ENCODE results near the gene OPN3. TPM values are rescaled to one million over a fixed set of nuclear protein-coding genes. Genes with fewer than 3 reads are reported as not detected.

Gene OPN3
- total and polyA plus RNA-seq, 2 of the 4 experiments (the other 2 are of a cell fraction), result 16.4 to 21.9 TPM

- POLR2A ChIA-PET (ENCODE audit: unreplicated experiment), result no interaction called here
- Histone ChIP-seq H2AK9ac (replicated peaks; ENCODE audit: low read depth, low read length, poor library complexity) (no peak overlapping the region), H3K4me2 (ENCODE audit: low read depth, low read length) (no peak overlapping the region), H3K79me1 (ENCODE audit: low read depth in 1 of 2, low read length in 2 of 2) (no peaks in the 10 kb centered on the region), H3K56ac (ENCODE audit: extremely low read depth, insufficient read depth, low read length) (no peak overlapping the region), H2AFZ (replicated peaks; ENCODE audit: low read length, poor library complexity) (no peak overlapping the region), H4K91ac (ENCODE audit: insufficient read depth, low read depth, low read length) (no peak overlapping the region), H3K9me3 (ENCODE audit: control insufficient read depth, insufficient read depth, low read length) (no peaks in the 10 kb centered on the region), H2AK5ac (ENCODE audit: low read depth, low read length) (peak overlapping the region; percentile 1; the same call in 1 of the 2 replicates), H2BK15ac (ENCODE audit: low read depth, low read length) (no peak overlapping the region), H3K27ac (ENCODE audit: insufficient read depth, low read length) (no peak overlapping the region), H2BK20ac (ENCODE audit: low read depth, low read length) (no peak overlapping the region), H3K36me3 (ENCODE audit: control insufficient read depth, insufficient read depth, low read length) (peaks cover 3% of the 10 kb centered on the region), H2BK120ac (ENCODE audit: low read depth, low read length) (no peak overlapping the region), H3K4ac (ENCODE audit: low read depth, low read length) (no peak overlapping the region), H3K4me3 (ENCODE audit: insufficient read depth, low read depth, low read length) (no peak overlapping the region), H3K27me3 (ENCODE audit: control insufficient read depth, insufficient read depth, low read length) (no peaks in the 10 kb centered on the region), H4K8ac (ENCODE audit: low read depth in 2 of 2, low read length in 2 of 2) (no peak overlapping the region), H3K14ac (replicated peaks; ENCODE audit: low read depth, low read length) (no peak overlapping the region), H2BK5ac (ENCODE audit: low read depth, low read length, poor library complexity, severe bottlenecking) (peak overlapping the region; percentile 28), H3K23ac (ENCODE audit: low read depth, low read length) (no peak overlapping the region), H3K9me1 (ENCODE audit: insufficient read depth, low read length) (no peaks in the 10 kb centered on the region), H3K4me1 (ENCODE audit: control insufficient read depth, insufficient read depth, low read length) (peaks cover 6% of the 10 kb centered on the region), H4K20me1 (ENCODE audit: insufficient read depth, low read length) (no peaks in the 10 kb centered on the region), H3K18ac (ENCODE audit: low read depth, low read length) (no peak overlapping the region), H3K9ac (ENCODE audit: low read depth, low read length) (no peak overlapping the region), H4K5ac (ENCODE audit: low read depth, low read length) (no peak overlapping the region)
- peak; percentile 66; the same call in 1 of the 2 replicates for ATAC-seq (ENCODE audit: low read depth)
- in situ Hi-C loops (cut with MboI; ENCODE audit: low sequenced_read_pairs), result no loop called here
- CTCF ChIA-PET, result no interaction called here
- dilution Hi-C loops (cut with HindIII; ENCODE audit: low sequenced_read_pairs, unreplicated experiment), result no loop called here
- TF ChIP-seq MAZ (IDR thresholded peaks at IDR 0.05; ENCODE audit: borderline replicate concordance, low read depth, low read length), result no peak
- peak; percentile 44 for TF ChIP-seq FOS (IDR thresholded peaks at IDR 0.05; ENCODE audit: low read depth, low read length)
- peak; percentile 47 for TF ChIP-seq CEBPB (IDR thresholded peaks at IDR 0.05; ENCODE audit: low read depth, low read length)
- peak; percentile 82 for DNase-seq
- no CpG with 5 or more reads among the region's 3 CpGs for WGBS, 2 experiments (ENCODE audit: extremely low coverage in 2 of 2, insufficient read length in 1 of 2)
- intact Hi-C loops (cut with micrococcal nuclease), result no loop called here
- no TSS peak for BruUV-seq (replicated peaks)
These were observed 47.8 kb downstream of the OPN3 start for GRCh38 chr1:241592273-241592958.

All from IMR-90 (cell line).